LoVo (cell line): ENCODE measurements around the gene LGALS3BP.

Experiments
- DNase-seq: peaks from one replicate; pipeline ENCODE4 v3.0.0-alpha.2; 2016; ENCODE audit warnings: low spot score

LGALS3BP gene

GRCh38 chr17:78998311-78999055 is 18.8 kb upstream of the LGALS3BP start:
- DNase-seq, result peak; percentile 63

- DNase-seq, result no peak
These were observed 18.2 kb upstream of the LGALS3BP start for GRCh38 chr17:78997881-78998280.

- DNase-seq, result no peak
These were observed 17.6 kb upstream of the LGALS3BP start for GRCh38 chr17:78997231-78997741.

GRCh38 chr17:78996781-78997201 is 17.1 kb upstream of the LGALS3BP start:
- no peak for DNase-seq

- DNase-seq, result peak; percentile 80
These were observed 16.2 kb upstream of the LGALS3BP start for GRCh38 chr17:78995761-78996451.

- no peak for DNase-seq
These were observed 15.5 kb upstream of the LGALS3BP start for GRCh38 chr17:78995022-78995760.

- no peak for DNase-seq
These were observed 14.4 kb upstream of the LGALS3BP start for GRCh38 chr17:78993981-78994671.

GRCh38 chr17:78993241-78993956 is 13.7 kb upstream of the LGALS3BP start:
- DNase-seq, result peak; percentile 25

- no peak for DNase-seq
These were observed 13.0 kb upstream of the LGALS3BP start for GRCh38 chr17:78992542-78993212.

- no peak for DNase-seq
These were observed 12.3 kb upstream of the LGALS3BP start for GRCh38 chr17:78991906-78992532.

- no peak for DNase-seq
These were observed 11.5 kb upstream of the LGALS3BP start for GRCh38 chr17:78991017-78991738.

GRCh38 chr17:78990349-78991016 is 10.8 kb upstream of the LGALS3BP start:
- DNase-seq, result no peak

GRCh38 chr17:78988152-78988551 is 8.4 kb upstream of the LGALS3BP start:
- no peak for DNase-seq

GRCh38 chr17:78986649-78987328 is 7.1 kb upstream of the LGALS3BP start:
- peak; percentile 50 for DNase-seq

- DNase-seq, result no peak
These were observed 6.4 kb upstream of the LGALS3BP start for GRCh38 chr17:78986048-78986648.

- no peak for DNase-seq
These were observed 5.7 kb upstream of the LGALS3BP start for GRCh38 chr17:78985395-78985794.

GRCh38 chr17:78981010-78981888 is 1.5 kb upstream of the LGALS3BP start:
- DNase-seq, result no peak
